GM21737 (cell line): ENCODE results near the gene ACTR5.

ENCODE experiments used
- ATAC-seq: cut with Tn5 transposase; IDR thresholded peaks from one replicate; pipeline ENCODE4 v1.9.1; 2021; ENCODE audit warnings: mild to moderate bottlenecking, moderate library complexity; ENCODE audit not compliant: unreplicated experiment

The ACTR5 gene

GRCh38 chr20:38748097-38748860, at the start of gene ACTR5:
Gene ACTR5, plus strand, starts transcription at chr20:38748460. Its CDS starts 19 bp downstream, at chr20:38748479.
- peak; percentile 87 for ATAC-seq

DNA sequence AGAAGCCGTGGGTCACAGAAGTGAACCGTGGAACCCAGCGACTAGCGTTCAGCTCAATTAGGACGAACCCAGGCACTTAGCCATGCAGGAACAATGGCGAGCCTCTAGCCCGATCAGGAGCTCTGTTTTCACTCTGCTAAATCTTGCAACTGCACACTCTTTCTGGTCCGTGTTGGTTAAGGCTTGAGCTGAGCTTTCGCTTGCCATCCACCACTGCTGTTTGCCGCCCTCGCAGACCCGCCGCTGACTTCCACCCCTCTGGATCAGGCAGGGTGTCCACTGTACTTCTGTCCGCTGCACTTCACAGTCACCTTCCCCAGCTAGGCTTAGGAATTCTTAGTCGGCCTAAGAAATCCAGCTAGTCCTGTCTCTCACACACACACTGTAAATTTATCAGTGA, 49.7 kb upstream of the ACTR5 start:
- no peak for ATAC-seq

DNA sequence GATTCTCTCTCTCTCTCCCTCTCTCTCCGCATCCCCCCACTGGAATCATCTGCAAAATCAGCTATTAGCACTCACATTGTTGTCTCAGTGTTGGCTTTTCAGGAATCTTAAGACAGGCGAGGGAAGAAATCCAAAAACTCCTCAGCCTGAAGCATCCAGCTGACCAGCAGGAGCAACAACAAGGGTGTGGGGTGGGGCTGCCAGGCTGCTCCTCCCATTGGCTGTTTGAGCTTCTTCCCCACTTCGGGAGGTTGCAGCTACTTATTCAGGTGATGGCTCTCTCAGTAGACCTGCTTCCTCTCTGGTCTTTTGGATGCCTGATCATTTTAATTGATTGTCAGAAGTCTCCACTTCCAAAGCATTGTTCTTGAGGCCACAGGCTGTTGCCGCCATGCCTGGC, 48.1 kb upstream of the ACTR5 start:
- ATAC-seq: no peak

GRCh38 chr20:38700926-38701325, 47.3 kb upstream of the ACTR5 start:
- ATAC-seq: no peak

DNA sequence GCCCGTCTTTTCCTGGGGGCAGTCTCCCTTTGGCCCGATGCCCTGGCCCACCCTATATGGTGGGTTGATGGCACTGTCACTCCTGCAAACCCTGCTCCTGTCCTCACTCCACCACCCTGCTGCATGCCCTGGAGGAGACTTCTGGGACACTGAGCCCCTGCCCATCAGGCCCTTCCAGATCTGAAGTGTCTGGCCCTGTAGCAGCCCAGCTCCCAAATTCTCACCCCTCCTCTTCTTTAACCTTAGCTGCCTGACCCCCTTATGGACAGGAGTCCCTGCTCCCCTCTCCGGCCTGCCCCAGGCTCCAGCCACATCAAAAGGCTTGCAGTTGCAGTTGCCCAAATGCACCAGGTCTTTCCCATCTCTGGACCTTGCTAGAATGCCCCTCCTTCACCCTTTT, 44.7 kb upstream of the ACTR5 start:
- no peak for ATAC-seq

GRCh38 chr20:38704136-38704535, 44.1 kb upstream of the ACTR5 start:
- ATAC-seq: no peak

- no peak for ATAC-seq
Measured at GRCh38 chr20:38706509-38706908, 41.8 kb upstream of the ACTR5 start.

GRCh38 chr20:38714308-38714707, 34.0 kb upstream of the ACTR5 start:
- ATAC-seq: no peak

DNA sequence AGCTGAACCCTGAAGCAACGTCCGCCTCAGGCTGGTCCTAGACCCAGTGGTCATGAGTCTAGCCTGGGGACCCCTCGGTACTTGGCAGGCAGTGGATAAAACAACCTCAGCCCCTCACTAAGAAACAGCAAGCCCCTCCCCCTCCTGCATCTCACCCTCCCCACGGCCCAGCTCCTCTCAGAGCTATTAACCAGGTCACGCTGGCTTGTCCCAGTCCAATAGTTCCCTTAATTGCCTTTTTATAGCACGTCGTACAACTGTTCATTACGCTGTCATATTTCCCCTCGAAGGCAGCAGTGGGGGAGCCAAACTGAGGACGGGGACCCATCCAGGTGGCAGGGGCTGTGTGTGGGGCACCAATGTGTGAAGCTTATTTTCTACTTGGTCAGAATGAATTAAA, 32.6 kb upstream of the ACTR5 start:
- ATAC-seq: no peak

DNA sequence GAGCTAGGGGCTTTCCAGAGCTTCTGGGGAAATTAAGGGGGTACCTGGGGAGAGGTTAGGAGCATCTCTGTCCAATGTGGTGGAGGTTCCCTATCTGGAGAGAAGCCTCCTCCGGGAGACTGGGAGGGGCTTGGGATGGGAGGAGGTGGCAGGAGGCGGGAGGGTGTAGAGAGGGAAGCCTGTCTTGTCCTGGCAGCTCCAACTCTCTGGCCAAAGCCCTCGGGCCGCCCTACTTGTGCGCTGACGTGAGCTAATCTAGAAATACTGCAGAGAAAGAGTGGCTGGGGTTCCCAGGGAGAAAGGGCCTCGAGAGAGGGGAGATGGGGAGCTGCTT, 25.6 kb upstream of the ACTR5 start:
- ATAC-seq: no peak

- ATAC-seq: no peak
Measured at GRCh38 chr20:38723017-38723847, 25.0 kb upstream of the ACTR5 start.

DNA sequence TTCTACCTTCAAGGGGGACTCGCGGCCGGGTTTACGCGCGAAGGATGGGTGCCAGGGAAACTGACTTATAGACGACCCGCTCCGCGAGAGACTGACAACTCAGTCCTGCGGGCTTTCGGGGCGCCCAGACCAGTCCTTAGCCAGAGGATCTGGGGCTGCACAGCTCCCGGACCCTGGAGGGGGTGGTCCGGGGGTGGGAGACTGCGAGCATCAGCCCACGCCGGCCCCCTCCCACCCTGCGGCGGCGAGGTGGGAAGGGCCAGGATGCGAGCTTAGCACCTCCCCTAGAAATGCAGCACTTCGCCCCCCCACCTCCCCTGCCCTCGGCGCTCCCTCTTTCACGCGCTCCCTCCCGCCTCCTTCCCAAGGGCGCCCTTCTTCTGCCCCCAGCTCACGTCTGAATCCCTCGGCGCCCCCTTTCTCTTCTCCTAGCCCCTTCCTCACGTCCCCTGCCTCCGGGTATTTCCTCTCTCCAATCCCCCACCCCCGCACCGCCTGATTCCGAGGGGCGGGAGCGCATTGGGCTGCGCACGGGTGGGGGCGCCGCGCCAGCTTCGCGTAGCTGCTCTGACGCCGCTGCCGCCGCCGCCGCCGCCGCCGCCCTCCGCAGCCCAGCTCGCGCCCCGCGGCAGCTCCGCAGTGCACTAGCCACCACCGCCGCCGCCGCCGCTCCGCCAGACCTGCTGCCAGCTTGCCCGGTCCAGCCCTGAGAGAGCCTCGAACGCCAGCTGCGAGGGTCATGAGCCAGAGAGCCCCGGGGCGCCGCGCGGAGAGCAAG, 24.2 kb upstream of the ACTR5 start, which contains the start of gene SLC32A1:
TSS of gene SLC32A1 (plus strand) at position 639 of the 778 bp plus-strand sequence. CDS start 239 bp downstream, outside the sequence.
- no peak for ATAC-seq

- no peak for ATAC-seq
Measured at GRCh38 chr20:38724626-38725147, 23.6 kb upstream of the ACTR5 start.

- ATAC-seq: no peak
Measured at GRCh38 chr20:38725148-38725901, 22.9 kb upstream of the ACTR5 start.

DNA sequence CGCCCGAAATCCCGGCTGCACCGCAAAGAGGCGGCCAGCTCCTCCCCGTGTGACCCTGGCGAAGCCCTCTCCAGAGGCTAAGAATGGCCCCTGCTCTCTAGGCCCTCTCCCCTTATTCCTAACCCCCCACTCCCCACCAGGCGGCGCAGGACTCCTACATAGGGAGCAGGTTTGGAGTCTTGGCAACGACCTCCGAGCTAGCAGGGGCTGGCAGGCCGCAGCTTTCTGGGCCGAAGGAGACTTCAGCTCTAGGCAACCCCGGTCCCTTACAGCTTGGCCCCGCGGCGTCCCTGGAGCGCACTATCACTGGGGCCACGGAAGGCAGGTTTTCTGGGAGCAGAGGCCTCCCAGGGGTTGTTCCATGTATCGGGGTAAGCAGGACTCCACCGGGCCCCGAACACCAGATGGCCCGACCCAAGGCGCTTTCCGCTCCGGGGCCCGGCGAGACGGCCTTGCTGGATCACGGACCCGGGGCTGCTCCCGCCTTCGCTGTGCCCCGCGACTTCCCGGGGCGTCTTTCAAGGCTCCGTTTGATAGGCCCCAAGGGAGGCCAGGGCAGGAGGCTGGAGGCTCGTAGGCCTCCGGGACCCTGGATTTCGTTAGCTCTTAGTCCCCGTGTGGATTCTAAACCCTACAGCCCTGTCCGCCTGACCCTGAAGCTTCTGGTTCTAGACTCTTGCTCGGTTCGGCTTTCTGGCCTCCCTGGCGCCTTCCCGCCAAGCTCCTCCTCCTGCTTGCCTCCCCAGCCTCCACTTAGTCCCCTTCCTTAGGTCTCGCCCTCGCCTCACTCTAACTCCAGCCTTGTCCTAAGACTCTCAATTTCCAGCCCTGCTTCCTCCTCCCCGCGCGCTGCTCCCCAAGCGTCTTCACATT, 22.1 kb upstream of the ACTR5 start:
- no peak for ATAC-seq

- ATAC-seq: no peak
Measured at GRCh38 chr20:38726804-38727606, 21.3 kb upstream of the ACTR5 start.

DNA sequence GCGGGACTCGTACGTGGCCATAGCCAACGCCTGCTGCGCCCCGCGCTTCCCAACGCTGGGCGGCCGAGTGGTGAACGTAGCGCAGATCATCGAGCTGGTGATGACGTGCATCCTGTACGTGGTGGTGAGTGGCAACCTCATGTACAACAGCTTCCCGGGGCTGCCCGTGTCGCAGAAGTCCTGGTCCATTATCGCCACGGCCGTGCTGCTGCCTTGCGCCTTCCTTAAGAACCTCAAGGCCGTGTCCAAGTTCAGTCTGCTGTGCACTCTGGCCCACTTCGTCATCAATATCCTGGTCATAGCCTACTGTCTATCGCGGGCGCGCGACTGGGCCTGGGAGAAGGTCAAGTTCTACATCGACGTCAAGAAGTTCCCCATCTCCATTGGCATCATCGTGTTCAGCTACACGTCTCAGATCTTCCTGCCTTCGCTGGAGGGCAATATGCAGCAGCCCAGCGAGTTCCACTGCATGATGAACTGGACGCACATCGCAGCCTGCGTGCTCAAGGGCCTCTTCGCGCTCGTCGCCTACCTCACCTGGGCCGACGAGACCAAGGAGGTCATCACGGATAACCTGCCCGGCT, 20.6 kb upstream of the ACTR5 start:
- ATAC-seq: no peak

- no peak for ATAC-seq
Measured at GRCh38 chr20:38728191-38728781, 20.0 kb upstream of the ACTR5 start.
